OCI-M2 (cell line): ENCODE results near the gene COX6A1.
"Not testable (repeated sequence)": the region's sequence is repeated elsewhere in the genome, so short reads cannot be mapped to it uniquely, and the experiment has no call there.

Source experiments
- DNase-seq: peaks from one replicate; lab custom pipeline; 2025; ENCODE audit not compliant: unreplicated experiment; lab: John Stamatoyannopoulos, UW

Gene COX6A1

DNA sequence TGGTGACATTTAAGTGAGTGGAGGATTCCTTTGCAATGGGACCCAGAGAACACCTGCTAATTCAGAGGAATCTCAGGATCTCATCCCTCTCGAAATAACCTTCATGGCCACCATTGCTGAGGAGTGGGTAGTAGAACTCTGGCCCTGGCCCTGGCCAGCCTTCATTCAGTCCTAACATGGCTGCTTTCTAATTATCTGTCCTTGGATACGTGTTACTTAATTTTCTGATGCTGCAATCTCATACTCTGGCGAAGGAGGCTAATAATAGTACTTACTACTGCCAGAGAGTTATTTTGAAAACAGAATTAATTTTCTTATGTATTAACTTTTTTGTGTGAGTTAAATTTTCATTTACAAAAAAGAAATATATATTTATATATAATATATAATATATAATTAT, 12.1 kb upstream of the COX6A1 start:
- no peak for DNase-seq

DNA sequence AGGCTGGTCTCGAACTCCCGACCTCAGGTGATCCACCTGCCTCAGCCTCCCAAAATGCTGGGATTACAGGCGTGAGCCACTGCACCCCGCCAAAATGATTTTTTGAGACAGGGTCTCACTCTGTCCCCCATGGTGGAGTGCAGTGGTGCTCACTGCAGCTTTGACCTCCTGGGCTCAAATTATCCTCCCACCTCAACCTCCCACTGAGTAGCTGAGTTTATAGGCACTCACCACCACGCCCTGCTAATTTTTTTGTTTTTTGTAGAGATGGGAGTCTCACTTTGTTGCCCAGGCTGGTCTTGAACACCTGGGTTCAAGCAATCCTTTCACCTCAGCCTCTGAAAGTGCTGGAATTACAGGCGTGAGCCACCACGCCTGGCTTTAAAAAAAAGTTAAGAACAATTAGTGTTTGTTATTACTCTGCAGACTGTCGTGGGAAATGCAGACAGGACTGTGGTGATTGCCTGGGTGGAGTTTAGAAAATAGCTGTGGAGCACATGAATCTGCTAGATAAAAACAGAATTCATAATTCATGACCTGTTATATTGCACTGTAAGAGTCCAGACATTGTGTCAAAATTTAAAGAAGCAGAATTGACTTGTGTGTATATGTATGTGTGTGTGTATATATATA, 9.2 kb upstream of the COX6A1 start:
- DNase-seq, result no peak

- DNase-seq, result no peak
Measured at GRCh38 chr12:120429368-120429767, 8.5 kb upstream of the COX6A1 start.

GRCh38 chr12:120432772-120433525, 5.0 kb upstream of the COX6A1 start:
- no peak for DNase-seq

GRCh38 chr12:120438495-120439198, 734 bp downstream of the COX6A1 start:
- no peak for DNase-seq

DNA sequence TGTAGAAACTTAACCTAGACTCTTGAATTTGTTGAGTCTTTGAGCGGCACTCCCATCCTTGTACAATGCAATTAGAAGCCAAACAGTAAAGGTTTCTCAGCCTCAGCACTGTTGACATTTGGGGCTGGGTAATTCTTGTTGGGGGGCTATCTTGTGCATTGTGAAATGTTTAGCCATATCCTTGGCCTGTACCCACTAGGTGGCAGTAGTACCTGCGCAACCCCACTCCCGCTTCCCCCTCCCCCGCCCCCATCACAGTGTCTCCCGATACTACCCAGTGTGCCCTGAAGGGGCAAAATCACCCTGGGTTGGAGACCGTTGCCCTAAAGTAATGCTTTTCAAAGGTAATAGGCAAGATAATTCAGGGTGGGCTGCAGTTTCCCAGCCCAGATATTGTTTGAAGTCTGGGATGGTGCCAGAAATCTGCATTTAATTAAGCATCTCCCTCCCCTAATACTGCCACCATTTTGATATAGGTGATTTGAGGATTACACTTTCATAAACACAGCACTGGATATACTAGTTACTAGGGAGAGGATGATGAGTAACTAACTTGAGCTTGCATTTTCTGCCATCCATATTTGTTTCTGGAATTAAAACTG, 1.8 kb downstream of the COX6A1 start:
- DNase-seq, result no peak

DNA sequence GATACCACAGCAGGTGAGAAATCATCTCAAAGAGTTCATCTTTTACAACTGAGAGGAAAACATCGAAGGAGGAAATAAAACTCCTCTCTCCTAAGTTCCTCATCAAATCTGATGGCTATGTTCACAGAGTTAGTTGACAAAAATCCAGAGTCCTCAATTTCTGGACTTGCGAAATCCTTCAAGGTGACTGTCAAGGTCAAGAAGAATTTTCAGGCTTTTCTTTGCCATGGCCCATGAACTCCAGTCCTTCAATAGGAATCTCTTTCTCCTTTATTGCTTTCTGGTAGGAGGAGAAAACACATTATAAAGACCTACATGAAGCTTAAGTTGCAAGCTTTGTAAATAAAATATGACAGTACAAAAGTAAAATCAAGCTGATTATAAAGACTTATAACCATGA, 6.8 kb downstream of the COX6A1 start:
- DNase-seq, result no peak

DNA sequence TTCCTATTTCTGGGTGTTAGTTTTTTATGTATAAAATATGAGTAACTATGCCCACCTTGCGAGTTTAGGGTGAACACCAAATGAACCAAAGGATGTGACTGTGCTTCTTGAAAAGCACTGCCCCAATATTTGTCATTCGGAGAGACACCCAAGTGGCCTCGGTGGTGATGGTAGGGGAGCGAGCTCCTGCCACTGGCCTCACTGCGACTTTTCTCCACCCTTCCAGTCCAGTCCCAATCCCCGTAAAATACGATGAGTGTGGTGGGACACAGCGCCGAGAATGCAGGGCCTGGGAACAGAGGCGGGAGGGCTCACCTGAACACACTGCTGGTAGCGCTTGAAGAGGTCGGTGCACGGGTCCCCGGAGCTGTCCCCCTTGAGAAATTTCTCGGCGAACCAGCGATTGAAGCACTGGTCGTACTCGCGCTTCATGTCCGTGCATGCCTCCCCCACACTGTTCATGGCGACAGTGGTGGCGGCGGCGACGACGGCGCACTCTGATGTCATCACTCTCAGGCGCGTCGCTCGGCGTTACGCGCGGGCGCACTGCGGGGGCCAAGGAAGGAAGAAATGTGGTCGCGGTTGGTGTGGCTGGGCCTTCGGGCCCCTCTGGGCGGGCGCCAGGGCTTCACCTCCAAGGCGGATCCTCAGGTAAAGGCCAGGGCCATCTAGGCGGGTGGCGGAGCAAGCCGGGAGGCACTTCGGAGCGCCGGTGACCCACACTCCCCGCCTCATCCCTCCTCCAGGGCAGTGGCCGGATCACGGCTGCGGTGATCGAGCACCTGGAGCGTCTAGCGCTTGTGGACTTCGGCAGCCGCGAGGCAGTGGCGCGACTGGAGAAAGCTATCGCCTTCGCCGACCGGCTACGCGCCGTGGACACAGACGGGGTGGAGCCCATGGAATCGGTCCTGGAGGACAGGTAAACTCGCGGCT, 8.3 kb downstream of the COX6A1 start, which contains the start of the genes GATC and TRIAP1:
Gene GATC, plus strand, starts transcription at position 534 of the 933 bp plus-strand sequence. Its CDS starts 37 bp downstream, at position 571.
Gene TRIAP1, minus strand, starts transcription at position 474 of the 933 bp plus-strand sequence. Its CDS starts 12 bp downstream, at position 462.
- DNase-seq, result no peak

DNA sequence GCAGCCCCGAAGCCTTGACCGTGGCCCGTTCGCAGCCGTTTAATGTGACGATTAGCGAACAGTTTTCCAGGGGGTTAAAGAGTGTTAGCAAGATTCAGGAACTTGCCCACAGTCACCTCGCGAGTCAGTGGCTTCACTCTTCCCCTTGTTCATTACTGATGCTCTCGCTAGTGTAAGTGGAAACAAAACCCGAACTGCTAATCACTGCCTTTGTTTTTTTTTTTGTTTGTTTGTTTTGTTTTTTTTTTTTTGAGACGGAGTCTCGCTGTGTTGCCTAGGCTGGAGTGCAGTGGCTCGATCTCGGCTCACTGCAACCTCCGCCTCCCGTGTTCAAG, 8.9 kb downstream of the COX6A1 start:
- not testable (repeated sequence) for DNase-seq

GRCh38 chr12:120447992-120448391, 10.1 kb downstream of the COX6A1 start:
- no peak for DNase-seq

GRCh38 chr12:120452524-120452923, 14.6 kb downstream of the COX6A1 start:
- not testable (repeated sequence) for DNase-seq

- DNase-seq, result no peak
Measured at GRCh38 chr12:120453060-120453750, 15.3 kb downstream of the COX6A1 start.

- no peak for DNase-seq
Measured at GRCh38 chr12:120453977-120454376, 16.1 kb downstream of the COX6A1 start.

GRCh38 chr12:120455302-120455701, 17.4 kb downstream of the COX6A1 start:
- no peak for DNase-seq

DNA sequence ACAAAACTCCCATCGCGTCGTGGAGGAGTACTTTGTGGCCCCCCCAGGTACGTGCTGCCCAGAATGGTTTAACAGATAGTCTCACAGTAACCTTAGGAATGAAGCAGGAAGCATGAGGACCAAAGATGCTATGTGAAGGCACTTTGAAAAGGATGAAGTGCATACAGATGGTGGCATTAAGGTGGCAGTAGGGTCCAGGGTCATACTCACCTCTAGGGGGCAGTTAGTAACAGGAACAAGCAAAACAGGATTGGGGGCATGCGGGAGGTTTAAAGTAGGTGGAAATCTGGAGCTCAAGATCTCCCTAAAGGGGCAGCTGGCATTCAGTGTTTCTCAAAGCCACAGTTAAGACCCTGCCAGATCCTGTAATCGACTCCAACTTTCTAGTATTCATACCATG, 19.2 kb downstream of the COX6A1 start:
- DNase-seq, result no peak

DNA sequence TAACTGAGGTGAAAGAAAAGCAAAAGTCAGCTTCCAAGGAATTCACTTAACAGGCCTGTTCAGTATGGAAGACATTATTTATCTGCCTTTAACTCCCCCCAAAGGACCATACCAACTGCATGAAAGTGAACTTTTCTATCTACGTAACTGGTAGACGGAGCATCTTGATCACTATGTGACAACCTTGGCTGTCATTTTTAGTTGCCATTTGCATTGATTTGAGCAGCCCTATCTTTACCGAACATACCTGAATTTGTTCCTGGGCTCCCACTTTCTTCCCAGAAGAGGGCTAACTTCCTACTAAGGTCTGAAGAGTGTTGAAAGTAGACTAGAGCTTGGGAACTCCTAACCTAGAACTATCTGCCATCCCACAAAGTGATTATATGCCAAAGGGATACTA, 22.2 kb downstream of the COX6A1 start:
- DNase-seq, result no peak

DNA sequence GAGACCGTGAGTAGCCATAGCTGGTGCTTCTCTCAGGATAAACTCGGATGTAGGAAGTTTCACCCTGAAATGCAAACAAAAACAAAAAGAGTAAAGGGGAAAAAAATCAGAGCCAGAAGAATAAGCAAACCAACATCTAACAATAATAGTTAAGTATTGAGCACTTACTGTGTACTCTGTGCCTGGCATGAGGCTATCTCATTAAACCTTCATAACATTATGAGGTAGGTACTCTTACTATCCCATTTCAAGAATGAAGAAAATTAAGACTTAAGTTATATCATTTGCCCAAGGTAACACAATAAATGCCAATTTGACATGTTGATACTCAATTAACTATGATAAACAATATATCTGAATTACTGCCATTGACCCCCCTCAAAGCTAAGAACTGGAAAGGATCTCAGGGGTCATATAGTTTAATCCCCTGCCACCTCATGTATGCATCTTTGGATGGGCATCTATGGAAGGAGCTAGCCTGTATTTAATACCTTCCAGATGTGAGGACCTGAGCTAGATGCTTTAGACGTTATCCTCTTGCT, 24.3 kb downstream of the COX6A1 start:
- no peak for DNase-seq

- no peak for DNase-seq
Measured at GRCh38 chr12:120463712-120464111, 25.8 kb downstream of the COX6A1 start.

DNA sequence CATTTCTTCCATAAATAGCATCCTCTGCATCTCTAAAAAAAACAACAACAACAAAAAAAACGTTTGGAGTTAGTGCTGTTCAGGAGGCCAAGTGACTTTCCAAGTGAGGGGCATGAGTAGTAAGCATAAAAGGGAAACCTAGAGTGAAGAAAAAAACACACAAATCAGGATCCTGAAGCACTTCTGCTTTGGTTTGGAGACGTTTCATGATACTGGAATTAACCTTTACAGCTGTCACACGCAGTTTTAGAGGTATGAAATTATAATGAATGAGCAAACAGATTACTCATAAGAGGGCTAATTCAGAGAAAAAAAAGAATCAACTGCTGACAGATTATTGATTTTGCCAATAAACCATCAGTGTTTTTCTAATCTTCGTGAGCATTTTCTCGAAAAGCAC, 27.8 kb downstream of the COX6A1 start:
- no peak for DNase-seq
